Left cardiac atrium (tissue), 4 donors: ENCODE data around the gene PIGC. TPM values are rescaled to one million over a fixed set of nuclear protein-coding genes. Genes with fewer than 3 reads are reported as not detected.
"Not testable (repeated sequence)": the region's sequence is repeated elsewhere in the genome, so short reads cannot be mapped to it uniquely, and the experiment has no call there.

Source experiments
- ATAC-seq, 2 donors: fragments of 200-7000 bp; cut with Tn5 transposase; one replicate each; pipeline ENCODE4 v1.9.1; 2020; ENCODE audit warnings: mild to moderate bottlenecking in 2 of 2, moderate library complexity in 2 of 2
- DNase-seq: peaks from one replicate; pipeline ENCODE4 v3.0.0-alpha.2; 2020
- intact Hi-C, 2 donors: fragments of 100-400 bp; cut with DNase I; formaldehyde crosslinking; loops; one replicate each; pipeline versions ENCODE4 v1.14.1 to v1.15.1; 2022 to 2023
- total RNA-seq, 2 donors: library from RNA; stranded (reverse); fragmentation: NEBNext Ultra II Directional; extraction: Animal tissue kit (Norgen Biotek cat#: 25700); gene quantifications; one replicate each; pipeline ENCODE4 v1.2.1, GENCODE V29; 2021
- donor health status: DM: no; HTN: yes; CAD: no.
- donor health status: DM: no; HTN: yes; CAD: no; lungs with severe emphysema.
- donor health status: DM: yes; HTN: yes; CAD: no.
- donor health status: Dilated cardiomyopathy.

The PIGC gene
- total RNA-seq, 2 donors from 2014 or later = 12.4 to 14.6 TPM

DNA sequence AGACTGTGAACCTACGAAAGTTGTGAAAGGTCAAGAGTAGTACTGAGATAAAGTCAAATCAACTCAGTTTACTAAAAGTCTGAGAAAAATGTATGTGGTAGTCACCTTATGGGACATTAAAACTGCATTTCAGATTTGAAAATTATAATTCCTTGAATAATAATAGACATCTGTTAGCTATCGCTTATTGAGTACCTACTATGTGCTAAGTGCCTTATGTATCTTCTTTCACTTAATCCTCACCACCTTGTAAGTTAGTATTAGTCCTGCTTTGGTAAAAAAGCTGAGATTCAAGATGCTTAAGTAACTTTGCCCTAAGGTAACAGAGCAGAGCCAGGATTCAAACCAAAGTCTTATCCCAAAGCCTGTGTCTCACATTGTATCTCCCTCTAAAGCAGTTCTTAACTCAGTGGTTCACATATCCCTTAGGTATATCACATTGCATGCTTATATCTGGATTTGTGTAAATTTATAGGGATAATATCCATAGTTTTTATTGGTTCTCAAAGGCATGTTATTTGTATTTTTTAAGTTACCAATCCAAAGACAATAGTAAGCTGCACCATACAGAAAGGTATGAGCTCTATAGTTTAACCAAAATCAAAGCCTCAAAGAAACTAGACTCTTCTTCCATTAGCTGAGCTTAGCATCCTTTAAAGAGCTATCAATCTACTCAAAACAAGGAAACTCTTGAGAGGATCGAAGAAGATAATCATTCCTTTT, 865 bp downstream of the PIGC start:
- DNase-seq = no peak
- intact Hi-C loops = no loop called here
- no peak for ATAC-seq

DNA sequence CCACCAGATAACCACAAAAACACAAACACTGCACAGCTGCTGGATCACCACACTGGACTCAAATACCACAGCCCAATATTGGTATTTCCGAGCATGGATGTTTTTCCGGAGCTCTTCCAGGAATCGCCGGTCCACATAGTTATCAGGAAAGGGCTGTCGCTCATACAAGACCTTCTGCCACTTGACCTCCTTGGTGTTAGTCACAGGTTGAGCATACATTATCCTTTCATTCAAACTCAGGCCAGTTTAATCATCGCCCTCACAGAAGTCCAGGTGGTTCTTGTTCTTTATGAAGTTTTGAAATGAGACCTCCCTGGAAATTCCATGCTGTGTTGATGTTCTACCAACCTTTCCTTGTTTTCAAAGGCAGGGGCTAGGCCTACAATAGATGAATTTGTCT, 1.5 kb downstream of the PIGC start:
- DNase-seq (no peak), ATAC-seq (no peak)
- intact Hi-C loops = no loop called here

DNA sequence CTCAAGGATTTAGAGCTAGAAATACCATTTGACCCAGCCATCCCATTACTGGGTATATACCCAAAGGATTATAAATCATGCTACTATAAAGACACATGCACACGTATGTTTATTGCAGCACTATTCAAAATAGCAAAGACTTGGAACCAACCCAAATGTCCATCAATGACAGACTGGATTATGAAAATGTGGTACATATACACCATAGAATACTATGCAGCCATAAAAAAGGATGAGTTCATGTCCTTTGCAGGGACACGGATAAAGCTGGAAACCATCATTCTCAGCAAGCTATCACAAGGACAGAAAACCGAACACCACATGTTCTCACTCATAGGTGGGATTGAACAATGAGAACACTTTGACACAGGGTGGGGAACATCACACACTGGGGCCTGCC, 6.7 kb downstream of the PIGC start:
- intact Hi-C loops, ATAC-seq, DNase-seq: not testable (repeated sequence)

DNA sequence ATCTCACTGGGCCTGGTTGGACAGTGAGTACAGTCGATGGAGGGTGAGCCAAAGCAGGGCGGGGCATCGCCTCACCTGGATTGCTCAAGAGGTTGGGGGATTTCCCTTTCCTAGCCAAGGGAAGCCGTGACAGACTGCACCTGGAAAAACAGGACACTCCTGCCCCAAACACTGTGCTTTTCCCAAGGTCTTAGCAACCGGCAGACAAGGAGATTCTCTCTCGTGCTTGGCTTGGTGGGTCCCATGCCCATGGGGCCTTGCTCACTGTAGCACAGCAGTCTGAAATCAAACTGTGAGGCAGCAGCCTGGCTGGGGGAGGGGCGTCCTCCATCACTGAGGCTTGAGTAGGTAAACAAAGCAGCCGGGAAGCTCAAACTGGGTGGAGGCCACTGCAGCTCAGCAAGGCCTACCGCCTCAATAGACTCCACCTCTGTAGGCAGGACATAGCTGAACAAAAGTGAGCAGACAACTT, 12.1 kb downstream of the PIGC start:
- ATAC-seq (no peak), DNase-seq (no peak)
- intact Hi-C loops = no loop called here

DNA sequence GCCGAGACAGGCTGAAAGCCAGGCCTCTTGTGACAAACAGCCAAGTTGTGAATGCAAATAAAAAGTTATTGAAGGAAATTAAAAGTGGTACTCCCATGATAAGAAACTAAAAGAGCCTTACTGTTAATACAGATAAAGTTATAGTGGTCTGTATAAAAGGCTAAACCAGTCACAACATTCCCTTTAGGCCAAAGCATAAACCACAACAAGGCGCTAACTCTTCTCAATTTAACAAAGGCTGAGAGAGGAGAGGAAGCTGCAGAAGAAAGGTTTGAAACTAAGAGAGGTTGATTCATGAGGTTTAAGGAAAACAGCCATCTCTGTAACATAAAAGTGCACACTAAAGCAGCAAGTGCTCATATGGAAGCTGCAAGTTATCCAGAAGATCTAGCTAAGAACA, 12.7 kb downstream of the PIGC start:
- intact Hi-C loops = no loop called here
- no peak for ATAC-seq
- DNase-seq = no peak

DNA sequence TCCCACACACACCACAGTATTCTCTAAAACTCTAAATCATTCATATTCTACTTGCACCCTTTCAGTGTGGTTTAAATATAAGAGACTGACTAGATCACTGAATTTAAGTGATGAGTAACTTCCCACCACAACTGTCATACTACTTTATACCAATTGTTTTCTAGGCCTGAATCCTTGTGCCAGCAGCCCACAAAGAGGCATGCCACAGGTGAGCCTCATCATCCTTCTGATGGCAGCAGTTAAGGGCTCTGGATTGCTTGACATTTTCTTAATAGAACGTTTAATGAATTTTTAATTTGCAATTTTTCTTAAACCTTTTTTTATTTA, 13.8 kb downstream of the PIGC start:
- intact Hi-C loops = no loop called here
- DNase-seq (no peak), ATAC-seq (no peak)

DNA sequence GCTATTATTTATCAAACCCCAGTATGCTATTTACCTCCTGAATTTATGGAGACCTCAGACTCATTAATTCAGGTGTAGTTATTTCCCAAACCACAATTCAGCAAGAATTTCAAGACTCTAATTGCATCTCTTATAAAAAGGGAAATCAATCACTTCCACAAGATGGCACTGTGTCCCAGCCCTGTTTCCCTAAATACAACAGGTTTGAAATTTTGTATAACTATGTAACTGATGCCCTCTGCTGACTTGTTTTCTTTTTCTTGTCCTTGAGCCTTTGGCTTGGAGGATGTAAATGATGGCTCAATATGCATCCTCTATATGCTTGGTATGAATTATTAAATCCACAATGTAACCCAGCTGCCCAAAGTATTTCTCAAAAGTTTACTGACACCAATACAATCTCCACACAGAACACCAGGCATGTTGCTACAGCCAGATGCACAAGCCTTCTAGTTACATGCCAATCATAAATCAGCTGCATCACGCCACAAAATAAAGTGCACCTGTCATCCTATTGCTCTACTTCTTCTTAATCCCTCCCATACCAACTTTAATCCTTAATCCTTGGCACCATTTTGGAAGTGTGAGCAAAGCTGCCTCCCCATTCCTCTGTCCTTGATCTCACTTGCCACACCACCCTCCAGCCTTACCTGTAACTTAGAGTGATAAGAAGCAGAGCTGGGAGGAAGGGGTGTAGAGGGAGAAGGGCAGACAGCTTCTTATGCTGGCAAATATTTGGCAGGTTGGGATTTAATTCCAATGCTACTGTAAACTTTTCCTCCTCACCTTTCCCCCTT, 14.3 kb downstream of the PIGC start:
- intact Hi-C loops = loop anchor here in 1 of 2 donors (10.0 kb wide), 1 partner anchor 425 kb away; no protein-coding TSS in a partner anchor
- ATAC-seq = peak; percentile 61 to 67
- no peak for DNase-seq

DNA sequence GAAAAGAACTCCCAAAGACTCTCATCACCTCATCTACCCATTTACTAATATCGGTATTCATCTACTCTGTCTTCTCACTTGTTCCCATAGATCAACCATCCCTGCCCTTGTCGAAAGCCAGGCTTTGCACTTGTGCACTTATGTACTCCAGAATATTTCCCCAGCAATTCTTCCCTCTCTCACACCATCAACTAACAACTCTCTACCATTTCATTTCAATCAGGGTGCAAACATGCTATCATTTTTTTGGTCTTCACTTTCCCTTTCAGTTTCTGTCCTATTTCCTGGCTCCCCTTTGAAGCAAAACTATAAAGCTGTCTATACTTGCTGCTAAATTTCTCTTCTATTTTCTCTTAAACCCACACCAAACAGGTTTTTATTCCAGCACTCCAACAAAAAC, 16.7 kb downstream of the PIGC start:
- DNase-seq (no peak), ATAC-seq (no peak)
- intact Hi-C loops = loop anchor here in 1 of 2 donors (10.0 kb wide), 1 partner anchor 422 kb away; no protein-coding TSS in a partner anchor

DNA sequence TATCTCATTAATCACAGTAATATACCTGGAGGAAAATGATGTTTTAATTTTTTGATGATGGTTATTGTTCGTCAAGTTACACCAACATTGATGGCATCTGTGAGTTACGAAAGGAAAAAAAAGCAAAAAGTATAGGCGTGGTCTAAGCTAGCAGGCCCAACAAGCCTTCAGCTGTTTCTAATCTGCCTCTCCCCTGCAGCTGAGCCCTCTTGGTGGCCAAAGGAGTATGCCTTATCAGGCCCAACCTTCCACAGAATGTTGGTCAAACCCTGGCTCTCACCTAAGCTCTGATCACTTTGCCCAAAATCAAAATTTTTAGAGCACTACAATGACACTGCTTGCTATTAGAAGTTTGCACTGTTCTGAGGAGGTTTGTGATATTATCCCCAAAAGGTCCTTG, 18.5 kb downstream of the PIGC start:
- DNase-seq (no peak), ATAC-seq (no peak)
- intact Hi-C loops = loop anchor here in 1 of 2 donors (10.0 kb wide), 1 partner anchor 421 kb away; no protein-coding TSS in a partner anchor

DNA sequence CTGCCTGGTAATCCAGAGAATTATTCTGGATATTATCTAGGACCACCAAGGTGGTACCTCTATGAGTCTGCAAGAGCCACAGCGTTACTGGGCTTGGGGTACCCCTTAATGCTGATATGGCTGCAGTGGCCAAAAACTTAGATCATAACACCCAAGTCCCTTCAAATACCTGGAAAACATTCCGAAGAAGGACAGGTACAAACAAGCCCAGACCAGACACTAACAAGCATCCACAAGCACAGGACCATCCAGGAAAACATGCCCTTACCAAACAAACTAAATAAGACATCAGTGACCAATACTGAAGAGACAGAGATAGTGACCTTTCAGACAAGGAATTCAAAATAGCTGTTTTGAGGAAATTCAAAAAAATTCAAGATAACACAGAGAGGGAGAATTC, 20.5 kb downstream of the PIGC start:
- intact Hi-C loops = loop anchor here in 1 of 2 donors (2.0 to 10.0 kb wide), 2 partner anchors 21 to 419 kb away; no protein-coding TSS in a partner anchor
- ATAC-seq (no peak), DNase-seq (no peak)

DNA sequence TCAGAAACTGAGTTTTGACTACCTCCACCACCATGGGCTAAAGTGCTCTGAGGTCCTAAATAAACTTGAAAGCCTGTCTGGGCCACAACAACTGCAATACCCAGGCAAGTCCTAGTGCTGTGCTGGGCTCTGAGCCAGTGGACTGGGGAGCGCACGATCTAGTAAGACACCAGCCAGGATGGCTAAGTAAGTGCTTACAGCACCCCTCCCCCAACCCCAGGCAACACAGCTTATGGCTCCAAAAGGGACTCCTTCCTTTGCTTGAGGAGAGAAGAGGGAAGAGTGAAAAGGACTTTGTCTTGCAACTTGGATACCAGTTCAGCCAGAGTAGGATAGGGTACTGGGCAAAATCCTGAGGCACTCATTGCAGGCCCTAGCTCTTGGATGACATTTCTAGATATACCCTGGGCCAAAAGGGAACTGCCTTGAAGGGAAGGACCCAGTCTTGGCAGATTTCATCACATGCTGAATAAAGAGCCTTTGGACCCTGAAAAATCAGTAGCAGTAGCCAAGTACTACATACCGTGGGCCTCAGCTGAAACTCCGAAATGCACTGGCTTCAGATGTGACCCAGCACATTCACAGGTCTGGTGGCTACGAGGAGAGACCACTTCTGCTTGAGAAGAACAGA, 21.8 kb downstream of the PIGC start:
- intact Hi-C loops = loop anchor here in 1 of 2 donors (2.0 to 10.0 kb wide), 2 partner anchors 19 to 417 kb away; no protein-coding TSS in a partner anchor
- ATAC-seq (peak; percentile 66 to 79), DNase-seq (peak; percentile 33)

DNA sequence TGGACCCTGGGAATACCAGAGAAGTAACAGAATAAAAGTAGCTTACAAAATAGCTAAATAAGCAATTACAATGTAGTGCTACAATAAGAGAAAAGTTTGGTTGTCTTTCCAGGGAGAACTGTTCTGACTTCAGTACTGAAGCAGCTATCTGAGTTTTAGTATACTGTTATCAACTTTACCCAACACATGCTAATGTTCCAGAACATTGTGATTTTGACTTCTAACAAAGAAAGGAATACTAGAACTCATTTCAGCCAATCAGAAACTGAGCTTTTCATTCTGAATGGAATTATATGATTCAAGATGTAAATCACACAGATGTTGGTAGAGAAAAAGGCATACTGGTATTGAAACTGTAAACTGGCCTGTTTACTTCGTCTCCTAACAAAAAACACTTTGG, 23.5 kb downstream of the PIGC start, which contains the start of gene C1orf105:
Gene C1orf105, plus strand, starts transcription at position 301 of the 400 bp plus-strand sequence. CDS start 201 bp downstream, outside the sequence.
- intact Hi-C loops = loop anchor here in 1 of 2 donors (10.0 kb wide), 1 partner anchor 416 kb away; no protein-coding TSS in a partner anchor
- ATAC-seq = no peak
- no peak for DNase-seq

DNA sequence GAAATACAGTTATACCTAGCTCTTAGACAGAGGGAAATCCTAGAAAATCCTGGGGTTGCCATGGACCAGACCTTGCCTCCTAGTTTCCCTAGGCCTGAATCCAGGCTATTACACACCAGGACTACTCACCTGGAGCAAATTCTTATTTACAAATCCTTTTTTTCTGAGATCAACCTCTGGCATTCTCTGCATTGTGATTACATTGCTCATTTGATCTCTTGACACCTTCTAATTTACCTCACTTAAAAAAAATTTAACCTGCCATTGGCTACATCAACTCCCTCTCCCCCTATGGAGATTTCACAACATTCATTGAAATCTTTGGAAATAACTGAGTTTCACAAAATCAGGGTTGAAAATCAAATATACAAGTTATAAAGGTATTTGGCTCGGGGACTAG, 26.3 kb downstream of the PIGC start:
- ATAC-seq = peak in 1 of 2 donors; percentile 57
- no peak for DNase-seq
- intact Hi-C loops = no loop called here

DNA sequence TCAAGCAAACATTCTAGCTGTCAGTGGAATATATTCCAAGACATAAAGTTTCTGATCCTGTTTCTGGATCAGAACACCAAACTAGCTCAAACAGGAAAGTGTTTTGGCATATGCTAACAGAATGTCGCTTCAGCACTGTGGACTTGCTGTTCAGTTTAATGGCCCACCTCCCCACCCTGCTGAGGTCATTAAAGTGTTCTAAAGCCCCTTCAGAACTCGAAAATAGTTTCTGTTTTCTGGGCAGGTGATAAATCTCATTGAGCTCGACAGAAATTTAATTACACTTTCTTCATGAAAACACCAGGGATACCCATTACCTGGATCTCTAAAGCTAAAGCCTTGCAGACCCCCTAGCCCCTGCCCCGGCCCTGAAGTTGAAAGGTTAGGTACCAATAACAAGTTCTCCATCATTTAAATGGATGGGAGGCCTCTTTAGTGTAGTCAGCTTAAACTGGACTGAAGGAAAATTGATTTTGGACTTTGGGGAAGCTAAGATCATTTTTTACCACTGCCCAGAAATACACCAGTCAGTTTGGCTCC, 27.3 kb downstream of the PIGC start:
- intact Hi-C loops = no loop called here
- no peak for DNase-seq
- no peak for ATAC-seq

DNA sequence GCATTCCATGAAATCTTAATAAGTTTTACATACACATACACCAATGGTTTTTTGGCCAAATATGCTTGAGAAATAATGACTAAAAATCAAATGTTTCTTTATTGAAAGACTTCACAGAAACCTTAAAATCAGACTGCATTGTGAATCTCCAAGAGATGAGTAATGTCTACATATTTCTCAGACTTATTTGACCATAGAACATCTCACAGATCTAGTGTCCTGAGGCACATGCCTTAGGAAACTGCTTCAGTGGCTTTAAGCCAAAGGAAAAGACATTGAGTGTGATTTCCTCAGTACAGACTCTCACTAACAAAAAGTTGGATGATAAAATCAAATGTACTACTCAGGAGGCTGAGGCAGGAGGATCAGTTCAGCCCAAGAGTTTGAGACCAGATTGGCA, 29.5 kb downstream of the PIGC start:
- DNase-seq (no peak), ATAC-seq (no peak)
- intact Hi-C loops = no loop called here

DNA sequence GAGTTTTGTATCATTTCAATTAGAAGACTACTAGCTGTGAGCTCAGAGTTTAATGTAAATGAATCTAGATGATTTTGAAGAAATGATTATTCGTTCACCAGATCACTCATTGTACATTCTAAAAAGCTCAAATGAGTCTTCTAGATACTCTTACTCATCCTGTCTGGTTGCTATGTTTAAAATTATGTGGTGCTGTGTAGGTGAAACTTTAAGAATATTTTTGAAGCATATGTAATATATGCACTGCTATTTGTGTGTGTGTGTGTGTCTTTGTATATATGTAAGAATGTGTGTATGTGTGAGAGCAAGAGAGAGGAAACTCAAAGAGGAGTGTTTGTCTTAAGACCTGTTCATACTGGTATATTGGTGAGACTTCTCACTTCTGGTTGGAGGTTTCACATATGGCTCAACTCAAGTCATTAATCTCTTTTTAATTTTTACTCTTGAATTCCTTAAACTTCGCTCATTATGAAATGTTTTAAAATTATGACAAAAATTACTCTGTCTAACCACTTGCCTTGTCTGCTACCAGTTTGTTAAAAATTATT, 32.0 kb downstream of the PIGC start:
- no peak for DNase-seq
- intact Hi-C loops = no loop called here
- no peak for ATAC-seq

DNA sequence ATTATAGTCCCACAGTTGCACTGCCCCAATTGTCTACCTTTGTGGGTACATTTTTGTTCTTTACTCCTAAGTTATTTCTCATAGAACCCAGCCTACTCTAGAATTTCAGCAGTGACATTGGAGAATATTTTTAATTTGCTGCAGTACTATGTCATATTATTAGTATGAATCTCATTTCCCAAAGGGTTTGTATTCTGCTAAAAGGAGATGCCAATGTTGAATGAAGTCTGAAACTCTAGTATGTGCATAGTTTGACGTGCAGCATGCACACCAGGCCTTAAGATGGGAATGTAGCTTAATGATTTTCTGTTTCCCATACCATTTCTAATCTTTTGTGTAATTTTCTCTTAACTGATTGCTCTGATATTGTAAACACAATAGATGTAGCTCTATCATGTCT, 33.8 kb downstream of the PIGC start:
- intact Hi-C loops = no loop called here
- ATAC-seq (no peak), DNase-seq (no peak)

DNA sequence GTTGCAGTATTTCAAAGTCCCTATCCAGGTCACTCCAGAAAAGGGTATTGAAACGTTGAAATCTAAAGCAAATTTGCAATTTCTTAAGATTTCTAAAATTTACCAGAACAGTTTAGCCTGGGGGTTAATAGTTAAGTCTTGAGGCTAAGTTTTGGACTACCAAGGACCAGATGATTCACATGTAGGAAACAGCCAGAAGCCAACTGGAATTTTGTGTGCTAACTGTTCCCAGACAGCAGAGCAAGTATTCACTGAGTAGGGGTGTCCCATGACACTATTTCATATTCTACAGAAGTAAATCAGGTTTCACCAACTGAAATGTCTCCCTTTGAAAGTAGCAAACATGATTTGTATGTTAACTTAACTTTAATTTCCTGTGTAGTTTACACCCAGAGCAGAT, 34.9 kb downstream of the PIGC start:
- no peak for DNase-seq
- intact Hi-C loops = no loop called here
- ATAC-seq = peak in 1 of 2 donors; percentile 27

DNA sequence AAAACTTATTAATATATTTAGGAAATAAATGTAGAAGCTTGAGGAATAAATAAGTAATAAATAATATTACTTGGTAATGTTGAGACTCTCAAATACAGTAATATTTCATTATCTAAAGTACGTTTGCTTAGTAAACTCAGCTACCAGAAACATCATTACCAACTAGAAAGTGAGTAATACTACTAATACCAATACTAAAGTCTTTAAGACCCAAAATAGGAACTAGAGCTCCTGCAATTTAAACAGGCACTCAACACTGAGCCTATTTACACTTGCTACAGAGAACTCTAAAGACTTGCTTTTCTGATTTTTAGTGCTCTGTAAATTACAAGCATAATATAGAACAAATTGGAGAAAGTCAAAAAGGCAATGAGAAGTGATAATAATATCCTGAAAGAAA, 36.9 kb downstream of the PIGC start:
- no peak for ATAC-seq
- intact Hi-C loops = no loop called here
- no peak for DNase-seq
